Small intestine (tissue), 7 donors: ENCODE data around the gene CCDC92B. TPM values are rescaled to one million over a fixed set of nuclear protein-coding genes. Genes with fewer than 3 reads are reported as not detected.
"Not testable (repeated sequence)": the region's sequence is repeated elsewhere in the genome, so short reads cannot be mapped to it uniquely, and the experiment has no call there.

Experiments used
- DNase-seq, 2 donors: peaks; one replicate each; pipeline versions ENCODE4 v3.0.0 to v3.0.0-alpha.2; 2013
- FAIRE-seq: peaks from 2 replicates; lab custom pipeline; 2012; peaks lifted over from hg19 to GRCh38; lab: Jason Lieb, UNC
- H3K27ac ChIP-seq, 3 donors: one replicate each; pipeline ENCODE4 v1.5.1; 2013; ENCODE audit warnings: low read length in 2 of 3, mild to moderate bottlenecking in 2 of 3, control low read depth in 1 of 3, inconsistent platforms in 1 of 3, low read depth in 1 of 3, moderate library complexity in 1 of 3
- H3K27me3 ChIP-seq, 3 donors: one replicate each; pipeline ENCODE4 v1.6.1; 2013; ENCODE audit warnings: low read length in 3 of 3, inconsistent platforms in 1 of 3; ENCODE audit not compliant: control insufficient read depth in 3 of 3, insufficient read depth in 3 of 3
- H3K36me3 ChIP-seq, 3 donors: one replicate each; pipeline ENCODE4 v1.6.1; 2013; ENCODE audit warnings: low read length in 3 of 3, inconsistent platforms in 1 of 3, low read depth in 1 of 3, mild to moderate bottlenecking in 1 of 3, moderate library complexity in 1 of 3; ENCODE audit not compliant: control insufficient read depth in 3 of 3, insufficient read depth in 2 of 3
- H3K4me1 ChIP-seq, 3 donors: one replicate each; pipeline ENCODE4 v1.6.1; 2013; ENCODE audit warnings: low read length in 2 of 3, inconsistent platforms in 1 of 3, low read depth in 1 of 3, mild to moderate bottlenecking in 1 of 3, moderate library complexity in 1 of 3; ENCODE audit not compliant: control insufficient read depth in 3 of 3, insufficient read depth in 2 of 3
- H3K4me3 ChIP-seq, 3 donors: one replicate each; pipeline ENCODE4 v1.5.1; 2013; ENCODE audit warnings: low read length in 3 of 3, control low read depth in 1 of 3, inconsistent platforms in 1 of 3, low read depth in 1 of 3, mild to moderate bottlenecking in 1 of 3, moderate library complexity in 1 of 3
- H3K9me3 ChIP-seq, 2 donors: one replicate each; pipeline ENCODE4 v1.6.1; 2013; ENCODE audit warnings: low read depth in 1 of 2, low read length in 1 of 2; ENCODE audit not compliant: control insufficient read depth in 2 of 2, insufficient read depth in 1 of 2
- WGBS, 3 donors: extraction: QIAGEN DNeasy Blood & Tissue Kit; methylation state at CpG; one replicate each; pipeline ENCODE4 v1.1.7; 2013; 5-methylcytosine and 5-hydroxymethylcytosine counted together
- polyA plus RNA-seq, 4 donors: library from polyadenylated mRNA; stranded (reverse) in 3 of 4; unstranded in 1 of 4; fragments of 200-250 nt in 3 of 4; fragments of 120-200 nt in 1 of 4; gene quantifications; one replicate each; pipeline versions ENCODE4 v1.2.1 to v1.2.3, GENCODE V29; 2013
- donor health status: healthy with polysubstance abuse.
- donor health status: control.
- donor health status: control.
- donor health status: Bipolar disorder and iron deficiency.
- donor health status: healthy.

CCDC92B gene
- polyA plus RNA-seq, 4 donors = 0.22 to 1.2 (median 0.75) TPM; not detected in 1

- Histone ChIP-seq H3K9me3 (no peaks in the 10 kb centered on the region), H3K4me1 (no peaks in the 10 kb centered on the region), H3K4me3 (no peak overlapping the region), H3K27me3 (no peaks in the 10 kb centered on the region), H3K36me3 (peaks cover 0 to 46% (median 18%) of the 10 kb centered on the region in 3 donors), H3K27ac (no peak overlapping the region)
- DNase-seq (no peak), FAIRE-seq (no peak)
- WGBS, 3 donors = 93 to 100% (median 95%) methylated on average over 2 of the region's 2 CpGs
These were observed 68.5 kb downstream of the CCDC92B start for GRCh38 chr17:2680961-2681360.

- H3K27me3 ChIP-seq, H3K4me1 ChIP-seq, H3K4me3 ChIP-seq, FAIRE-seq, H3K9me3 ChIP-seq, DNase-seq, H3K27ac ChIP-seq: not testable (repeated sequence)
- 98 to 100% (median 99%) methylated on average over 1 of the region's 1 CpG for WGBS, 3 donors
- H3K36me3 ChIP-seq = peaks cover 3 to 48% (median 18%) of the 10 kb centered on the region in 3 donors
These were observed 70.2 kb downstream of the CCDC92B start for GRCh38 chr17:2679247-2679646.

Other genes starting within 250 kb of the CCDC92B start
- 10 to 100 TPM; 10.7 to 25.2 (median 12.9) TPM for gene METTL16, start 237.8 kb downstream of the CCDC92B start, polyA plus RNA-seq
- gene PAFAH1B1, start 156.0 kb downstream of the CCDC92B start, polyA plus RNA-seq = 10 to 100 TPM; 40.2 to 85.0 (median 50.3) TPM
- 10 to 100 TPM; 46.3 to 93.9 (median 72.9) TPM for gene CLUH, start 37.9 kb downstream of the CCDC92B start, polyA plus RNA-seq
- gene RAP1GAP2, start 46.8 kb upstream of the CCDC92B start, polyA plus RNA-seq = 10 to 100 TPM in 2 of 4 donors, 1 to 10 TPM in 2; 4.9 to 24.6 (median 8.4) TPM